GM12864 (cell line): Measurements from ENCODE around the gene TRPV4.

ENCODE experiments used
- DNase-seq: peaks from one replicate; pipeline ENCODE4 v3.0.0-alpha.2; 2011; ENCODE audit warnings: low read depth
- H3K4me3 ChIP-seq: 2 replicates; pipeline ENCODE4 v1.5.1; 2011; ENCODE audit warnings: mild to moderate bottlenecking, low read depth, low read length, control low read depth
- CTCF ChIP-seq: IDR thresholded peaks from 2 replicates; pipeline ENCODE4 v1.5.1; 2011; ENCODE audit warnings: low read depth, mild to moderate bottlenecking, moderate library complexity, low read length, control low read depth, inconsistent platforms; ENCODE audit errors: missing control alignments

TRPV4 gene

GRCh38 chr12:109878247-109878625, 45.0 kb upstream of the TRPV4 start:
- no peak for TF ChIP-seq CTCF
- no peak overlapping the region for H3K4me3 ChIP-seq
- no peak for DNase-seq

- no peak for DNase-seq
- H3K4me3 ChIP-seq, result no peak overlapping the region
- TF ChIP-seq CTCF, result no peak
Measured at GRCh38 chr12:109877504-109878246, 44.5 kb upstream of the TRPV4 start.

DNA sequence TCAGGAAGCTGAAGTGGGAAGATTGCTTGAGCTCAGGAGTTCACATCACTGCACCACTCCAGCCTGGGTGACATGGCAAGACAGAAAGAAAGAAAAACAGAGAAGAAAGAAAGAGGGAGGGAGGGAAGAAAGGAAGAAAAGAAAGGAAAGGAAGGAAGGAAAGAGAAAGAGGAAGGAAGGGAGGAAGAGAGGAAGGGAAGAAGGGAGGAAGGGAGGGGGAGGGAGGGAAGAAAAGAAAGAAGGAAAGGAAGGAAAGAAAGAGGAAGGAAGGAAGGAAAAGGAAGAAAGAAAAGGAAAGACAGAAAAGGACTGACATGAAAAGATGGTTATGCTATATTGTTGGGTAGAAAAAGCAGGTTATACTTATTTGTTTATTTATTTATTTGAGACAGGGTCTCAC, 43.2 kb upstream of the TRPV4 start:
- H3K4me3 ChIP-seq, result no peak overlapping the region
- TF ChIP-seq CTCF, result no peak
- no peak for DNase-seq

- H3K4me3 ChIP-seq, result no peak overlapping the region
- no peak for TF ChIP-seq CTCF
- no peak for DNase-seq
Measured at GRCh38 chr12:109875572-109876131, 42.5 kb upstream of the TRPV4 start.

DNA sequence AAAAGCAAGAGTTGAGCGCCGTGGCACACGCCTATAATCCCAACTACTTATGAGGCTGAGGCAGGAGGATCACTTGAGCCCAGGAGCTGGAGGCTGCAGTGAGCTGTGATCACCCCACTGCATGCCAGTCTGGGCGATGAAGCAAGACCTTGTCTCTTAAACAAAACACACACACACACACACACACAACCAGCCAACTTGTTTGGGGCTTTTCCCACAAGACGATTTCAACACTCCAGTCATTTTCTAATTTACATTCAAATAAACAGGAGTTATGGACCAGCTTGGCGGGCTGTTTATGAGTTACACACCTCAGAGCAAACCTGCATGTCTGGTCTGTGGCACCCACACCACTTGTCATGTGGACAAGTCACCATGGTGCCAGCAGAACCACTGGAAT, 40.5 kb upstream of the TRPV4 start:
- no peak for TF ChIP-seq CTCF
- H3K4me3 ChIP-seq, result no peak overlapping the region
- no peak for DNase-seq

DNA sequence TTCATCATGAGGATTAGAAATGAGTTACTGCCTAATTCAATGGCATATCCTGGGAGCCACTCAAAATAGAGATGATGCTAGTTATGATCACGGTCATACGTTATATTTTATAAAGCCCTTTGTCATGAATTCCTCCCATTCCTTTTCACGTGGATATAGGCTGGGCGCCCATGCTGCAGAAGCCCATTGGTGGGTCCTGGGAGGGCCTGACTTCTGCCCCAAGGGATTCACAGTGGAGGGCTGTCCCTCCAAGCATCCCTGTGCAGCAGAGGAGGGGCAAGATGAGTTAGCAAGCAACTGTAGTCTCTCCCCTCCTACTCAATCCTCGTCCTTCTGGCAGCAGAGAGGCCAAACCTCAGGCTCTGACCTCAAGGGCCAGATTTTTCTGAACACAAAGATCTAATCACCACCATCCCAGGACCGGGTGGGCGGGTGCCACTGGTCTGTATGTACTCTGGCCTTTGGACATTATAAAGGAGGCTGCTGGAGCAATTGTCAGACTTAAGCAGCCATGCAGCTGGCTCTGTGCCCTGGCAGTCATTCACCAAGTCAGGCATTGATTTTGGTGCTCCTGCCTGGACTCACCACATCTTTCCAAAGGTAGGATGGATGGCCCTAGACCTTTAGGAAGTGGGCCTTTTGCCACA, 38.6 kb upstream of the TRPV4 start:
- TF ChIP-seq CTCF, result no peak
- H3K4me3 ChIP-seq, result no peak overlapping the region
- DNase-seq, result no peak
